Liver (tissue), 9 donors: Measurements from ENCODE around the gene NF2. TPM values are rescaled to one million over a fixed set of nuclear protein-coding genes. Genes with fewer than 3 reads are reported as not detected.

ENCODE experiments used
- DNase-seq: peaks from one replicate; pipeline ENCODE4 v3.0.0-alpha.2; 2017; ENCODE audit warnings: low spot score
- H3K27ac ChIP-seq, 2 donors: one replicate each; pipeline ENCODE4 v1.7.0; 2013; ENCODE audit warnings: inconsistent platforms in 2 of 2, low read length in 2 of 2, control low read depth in 1 of 2, low read depth in 1 of 2, mild to moderate bottlenecking in 1 of 2
- H3K27me3 ChIP-seq, 4 donors: one replicate each; pipeline versions ENCODE4 v1.6.1 to v1.7.0; 2013; ENCODE audit warnings: low read length in 3 of 4, inconsistent platforms in 1 of 4, mild to moderate bottlenecking in 1 of 4, moderate library complexity in 1 of 4; ENCODE audit not compliant: control insufficient read depth in 4 of 4, insufficient read depth in 4 of 4
- H3K36me3 ChIP-seq, 4 donors: one replicate each; pipeline versions ENCODE4 v1.6.1 to v1.7.0; 2013; ENCODE audit warnings: low read length in 3 of 4, mild to moderate bottlenecking in 3 of 4, low read depth in 1 of 4, moderate library complexity in 1 of 4; ENCODE audit not compliant: control insufficient read depth in 4 of 4, insufficient read depth in 3 of 4
- H3K4me1 ChIP-seq, 4 donors: one replicate each; pipeline versions ENCODE4 v1.6.1 to v1.7.0; 2013; ENCODE audit warnings: low read length in 3 of 4, mild to moderate bottlenecking in 3 of 4, moderate library complexity in 1 of 4; ENCODE audit not compliant: control insufficient read depth in 4 of 4, insufficient read depth in 4 of 4
- H3K4me3 ChIP-seq, 3 donors: one replicate each; pipeline versions ENCODE4 v1.6.1 to v1.7.0; 2013; ENCODE audit warnings: low read length in 3 of 3, control low read depth in 1 of 3, low read depth in 1 of 3, mild to moderate bottlenecking in 1 of 3
- H3K9ac ChIP-seq, 2 donors: one replicate each; pipeline ENCODE4 v1.7.0; 2013; ENCODE audit warnings: low read length in 2 of 2, mild to moderate bottlenecking in 2 of 2, moderate library complexity in 2 of 2, control low read depth in 1 of 2, low read depth in 1 of 2
- H3K9me3 ChIP-seq, 4 donors: one replicate each; pipeline versions ENCODE4 v1.6.1 to v1.7.0; 2013; ENCODE audit warnings: low read length in 3 of 4; ENCODE audit not compliant: control insufficient read depth in 4 of 4
- ATF3 ChIP-seq: IDR thresholded peaks from 2 replicates; pipeline ENCODE4 v1.6.1; 2016; ENCODE audit warnings: antibody characterized with exemption
- CTCF ChIP-seq: fragments of 150-350 bp; IDR thresholded peaks from 2 replicates; pipeline ENCODE4 v1.5.1; 2017; ENCODE audit warnings: improper control_type of control experiment, low read depth, low read length; ENCODE audit not compliant: missing input control
- EGR1 ChIP-seq, 2 donors: IDR thresholded peaks; 2 replicates each; pipeline ENCODE4 v1.6.1; 2016 to 2018; ENCODE audit warnings: antibody characterized with exemption in 2 of 2, low read depth in 2 of 2
- FOXA1 ChIP-seq: IDR thresholded peaks from 2 replicates; pipeline ENCODE4 v1.6.1; 2016; ENCODE audit warnings: antibody characterized with exemption
- FOXA2 ChIP-seq: IDR thresholded peaks from 2 replicates; pipeline ENCODE4 v1.6.1; 2016; ENCODE audit warnings: antibody characterized with exemption
- GABPA ChIP-seq, 2 donors: IDR thresholded peaks in 1 of 2; conservative IDR thresholded peaks in 1 of 2; 2 replicates each; pipeline ENCODE4 v1.6.1; 2016; ENCODE audit warnings: antibody characterized with exemption in 2 of 2, mild to moderate bottlenecking in 1 of 2, moderate library complexity in 1 of 2
- HNF4A ChIP-seq, 2 donors: conservative IDR thresholded peaks; 2 replicates each; pipeline ENCODE4 v1.6.1; 2016; ENCODE audit warnings: antibody characterized with exemption in 2 of 2, mild to moderate bottlenecking in 2 of 2
- HNF4G ChIP-seq: IDR thresholded peaks from 2 replicates; pipeline ENCODE4 v1.6.1; 2016; ENCODE audit warnings: antibody characterized with exemption
- JUND ChIP-seq, 2 donors: IDR thresholded peaks; 2 replicates each; pipeline ENCODE4 v1.6.1; 2016; ENCODE audit warnings: antibody characterized with exemption in 2 of 2
- NR2F2 ChIP-seq: IDR thresholded peaks from 2 replicates; pipeline ENCODE4 v1.6.1; 2016; ENCODE audit warnings: antibody characterized with exemption
- RAD21 ChIP-seq, 2 donors: IDR thresholded peaks; 2 replicates each; pipeline ENCODE4 v1.6.1; 2016; ENCODE audit warnings: antibody characterized with exemption in 2 of 2, mild to moderate bottlenecking in 2 of 2
- REST ChIP-seq: IDR thresholded peaks from 2 replicates; pipeline ENCODE4 v1.6.1; 2016; ENCODE audit warnings: antibody characterized with exemption, mild to moderate bottlenecking
- RXRA ChIP-seq, 2 donors: IDR thresholded peaks; 2 replicates each; pipeline ENCODE4 v1.6.1; 2017 to 2018; ENCODE audit warnings: antibody characterized with exemption in 2 of 2, mild to moderate bottlenecking in 1 of 2
- SP1 ChIP-seq: IDR thresholded peaks from 2 replicates; pipeline ENCODE4 v1.6.1; 2018; ENCODE audit warnings: antibody characterized with exemption, mild to moderate bottlenecking
- TAF1 ChIP-seq: conservative IDR thresholded peaks from 2 replicates; pipeline ENCODE4 v1.6.1; 2016; ENCODE audit warnings: antibody characterized with exemption, mild to moderate bottlenecking
- YY1 ChIP-seq: IDR thresholded peaks from 2 replicates; pipeline ENCODE4 v1.6.1; 2016; ENCODE audit warnings: antibody characterized with exemption, mild to moderate bottlenecking
- ZBTB33 ChIP-seq: IDR thresholded peaks from 2 replicates; pipeline ENCODE4 v1.6.1; 2016; ENCODE audit warnings: antibody characterized with exemption
- WGBS: extraction: QIAGEN DNeasy Blood & Tissue Kit; methylation state at CpG from one replicate; pipeline ENCODE4 v1.1.7; 2013; 5-methylcytosine and 5-hydroxymethylcytosine counted together
- polyA plus RNA-seq, 2 donors: library from polyadenylated mRNA; stranded (reverse) in 1 of 2; unstranded in 1 of 2; fragments of 200-250 nt in 1 of 2; fragments of >200 nt in 1 of 2; fragmentation: Nextera tagmentation in 1 of 2; extraction: Ambion mirVana in 1 of 2; gene quantifications; one replicate each; pipeline versions ENCODE4 v1.2.1 to v1.2.3, GENCODE V29; 2013 to 2015
- total RNA-seq, 2 donors: library from RNA; depleted of rRNA; stranded (reverse); fragments of >200 nt; gene quantifications; one replicate each; pipeline ENCODE4 v1.2.3, GENCODE V29; 2014
- donor health status: healthy.
- donor health status: healthy.
- donor health status: healthy.
- donor health status: healthy.
- donor health status: healthy.

NF2 gene
- total and polyA plus RNA-seq, 4 donors = 6.2 to 25.2 (median 11.2) TPM

GRCh38 chr22:29630987-29631386 is 27.6 kb downstream of the NF2 start:
- Histone ChIP-seq H3K4me1 (no peaks in the 10 kb centered on the region), H3K36me3 (no peaks in the 10 kb centered on the region), H3K27ac (no peak overlapping the region), H3K27me3 (no peaks in the 10 kb centered on the region), H3K9ac (no peak overlapping the region), H3K4me3 (no peak overlapping the region), H3K9me3 (no peaks in the 10 kb centered on the region)
- TF ChIP-seq EGR1 (IDR thresholded peaks at IDR 0.05; ENCODE audit: low read depth in 2 of 2) (no peak), RAD21 (IDR thresholded peaks at IDR 0.05) (no peak), SP1 (no peak), ZBTB33 (no peak), JUND (IDR thresholded peaks at IDR 0.05) (no peak), NR2F2 (no peak), REST (no peak), FOXA1 (no peak), RXRA (IDR thresholded peaks at IDR 0.05) (no peak), TAF1 (no peak), ATF3 (no peak), HNF4G (no peak), HNF4A (conservative IDR thresholded peaks at IDR 0.05) (no peak), FOXA2 (no peak), CTCF (no peak), YY1 (no peak), GABPA (IDR thresholded peaks at IDR 0.05 in 1 of 2, conservative IDR thresholded peaks at IDR 0.05 in 1 of 2) (no peak)
- DNase-seq = no peak
- 96% methylated on average over 6 of the region's 6 CpGs for WGBS

- no peak overlapping the region for H3K9ac ChIP-seq
- H3K36me3 ChIP-seq = peaks cover 0 to under 1% (median 0%) of the 10 kb centered on the region in 4 donors
- DNase-seq = no peak
- H3K4me1 ChIP-seq = no peaks in the 10 kb centered on the region
- WGBS = 61% methylated on average over 1 of the region's 1 CpG
- H3K9me3 ChIP-seq = no peaks in the 10 kb centered on the region
- no peak overlapping the region for H3K27ac ChIP-seq
- H3K27me3 ChIP-seq = no peaks in the 10 kb centered on the region
- no peak for TF ChIP-seq EGR1 (IDR thresholded peaks at IDR 0.05; ENCODE audit: low read depth in 2 of 2)
- TF ChIP-seq RXRA (IDR thresholded peaks at IDR 0.05) = no peak
- TF ChIP-seq REST = no peak
- no peak for TF ChIP-seq JUND (IDR thresholded peaks at IDR 0.05)
- TF ChIP-seq HNF4A (conservative IDR thresholded peaks at IDR 0.05) = no peak
- no peak for TF ChIP-seq ATF3
- H3K4me3 ChIP-seq = no peak overlapping the region
These were observed 28.3 kb downstream of the NF2 start for GRCh38 chr22:29631725-29632124.
